Osteoblast (primary cell): ENCODE data around the gene MMP24. TPM values are rescaled to one million over a fixed set of nuclear protein-coding genes. Genes with fewer than 3 reads are reported as not detected.
"Not testable (repeated sequence)": the region's sequence is repeated elsewhere in the genome, so short reads cannot be mapped to it uniquely, and the experiment has no call there.

Source experiments
- DNase-seq: peaks from one replicate; pipeline ENCODE4 v3.0.0; 2011; ENCODE audit warnings: low spot score, mixed read lengths; ENCODE audit not compliant: insufficient read length; ENCODE audit errors: missing footprints
- H2AFZ ChIP-seq: 2 replicates; pipeline ENCODE4 v1.6.0; 2011; ENCODE audit warnings: mild to moderate bottlenecking, low read length
- H3K27ac ChIP-seq: 2 replicates; pipeline ENCODE4 v1.5.1; 2011; ENCODE audit warnings: mild to moderate bottlenecking, low read depth, low read length, moderate library complexity
- H3K27me3 ChIP-seq: 2 replicates; pipeline ENCODE4 v1.6.0; 2012; ENCODE audit warnings: mild to moderate bottlenecking, control low read depth, inconsistent platforms, low read length, moderate library complexity; ENCODE audit not compliant: insufficient read depth
- H3K36me3 ChIP-seq: 2 replicates; pipeline ENCODE4 v1.5.1; 2011; ENCODE audit warnings: mild to moderate bottlenecking, low read length, control low read depth, moderate library complexity; ENCODE audit not compliant: insufficient read depth
- H3K4me1 ChIP-seq: 2 replicates; pipeline ENCODE4 v1.5.1; 2011; ENCODE audit warnings: mild to moderate bottlenecking, low read length, control low read depth, moderate library complexity; ENCODE audit not compliant: insufficient read depth
- H3K4me2 ChIP-seq: 2 replicates; pipeline ENCODE4 v1.6.0; 2011; ENCODE audit warnings: mild to moderate bottlenecking, low read length; ENCODE audit not compliant: insufficient read depth
- H3K4me3 ChIP-seq: fragments of 200-600 bp; sonication (generic); 3 replicates; pipeline ENCODE4 v1.5.1; 2012; ENCODE audit warnings: mild to moderate bottlenecking, low read length, inconsistent platforms; ENCODE audit not compliant: insufficient read depth
- H3K79me2 ChIP-seq: 2 replicates; pipeline ENCODE4 v1.6.0; 2012; ENCODE audit warnings: mild to moderate bottlenecking, low read length, control low read depth, inconsistent platforms; ENCODE audit not compliant: insufficient read depth
- H3K9me3 ChIP-seq: 2 replicates; pipeline ENCODE4 v1.5.1; 2011; ENCODE audit warnings: low read depth, low read length, control low read depth
- H4K20me1 ChIP-seq: 2 replicates; pipeline ENCODE4 v1.6.0; 2012; ENCODE audit warnings: mild to moderate bottlenecking, low read length, control low read depth; ENCODE audit not compliant: insufficient read depth
- CTCF ChIP-seq: IDR thresholded peaks from 2 replicates; pipeline ENCODE4 v1.5.1; 2011; ENCODE audit warnings: mild to moderate bottlenecking, low read depth, low read length, moderate library complexity; ENCODE audit errors: extremely low read depth
- total RNA-seq: library from RNA; depleted of rRNA; stranded (reverse); fragments of >200 nt; gene quantifications from 2 replicates; pipeline ENCODE4 v1.2.3, GENCODE V29; 2012

MMP24 gene
- 0.88 and 1.1 TPM in 2 replicates for total RNA-seq

GRCh38 chr20:35226126-35226883 lies at the start of gene MMP24:
Gene MMP24 (plus strand): TSS chr20:35226690. CDS start chr20:35226739, 49 bp downstream.
- H4K20me1 ChIP-seq = peaks cover 13% of the 10 kb centered on the region
- H3K36me3 ChIP-seq = no peaks in the 10 kb centered on the region
- peak; percentile 89 for DNase-seq
- no peaks in the 10 kb centered on the region for H3K9me3 ChIP-seq
- H3K27me3 ChIP-seq = peaks cover 20% of the 10 kb centered on the region
- TF ChIP-seq CTCF = no peak
- H2AFZ ChIP-seq = no peak within 1 kb of the TSS
- peaks cover 2% of the 10 kb centered on the region for H3K4me1 ChIP-seq
- H3K27ac ChIP-seq = no peak within 1 kb of the TSS
- H3K79me2 ChIP-seq = no peaks in the 10 kb centered on the region
- peak within 1 kb of the TSS; percentile 78 for H3K4me2 ChIP-seq
- H3K4me3 ChIP-seq = peak within 1 kb of the TSS; percentile 59

GRCh38 chr20:35179292-35180212 lies 46.9 kb upstream of the MMP24 start:
- no peaks in the 10 kb centered on the region for H3K27me3 ChIP-seq
- TF ChIP-seq CTCF = no peak

GRCh38 chr20:35180266-35180665 lies 46.2 kb upstream of the MMP24 start:
- Histone ChIP-seq H2AFZ (no peak overlapping the region), H3K79me2 (no peaks in the 10 kb centered on the region), H3K4me3 (no peak overlapping the region), H3K36me3 (peaks cover 8% of the 10 kb centered on the region), H3K27ac (no peak overlapping the region), H3K4me1 (no peaks in the 10 kb centered on the region), H4K20me1 (no peaks in the 10 kb centered on the region), H3K9me3 (no peaks in the 10 kb centered on the region), H3K4me2 (no peak overlapping the region), H3K27me3 (no peaks in the 10 kb centered on the region)
- TF ChIP-seq CTCF = no peak
- DNase-seq = peak; percentile 54

More at GRCh38 chr20:35179292-35180212, 46.9 kb upstream of the MMP24 start:
- peak; percentile 18 for DNase-seq
- Histone ChIP-seq H2AFZ (no peak overlapping the region), H4K20me1 (no peaks in the 10 kb centered on the region), H3K4me1 (no peaks in the 10 kb centered on the region), H3K27ac (no peak overlapping the region), H3K4me3 (no peak overlapping the region), H3K79me2 (no peaks in the 10 kb centered on the region), H3K4me2 (no peak overlapping the region), H3K9me3 (no peaks in the 10 kb centered on the region), H3K36me3 (peaks cover 8% of the 10 kb centered on the region)

- H3K4me3 ChIP-seq = no peak overlapping the region
- peak; percentile 30 for DNase-seq
- H2AFZ ChIP-seq = no peak overlapping the region
- no peak overlapping the region for H3K27ac ChIP-seq
- no peak for TF ChIP-seq CTCF
- no peak overlapping the region for H3K4me2 ChIP-seq
- no peaks in the 10 kb centered on the region for H4K20me1 ChIP-seq
- H3K79me2 ChIP-seq = no peaks in the 10 kb centered on the region
- H3K36me3 ChIP-seq = peaks cover 2% of the 10 kb centered on the region
- H3K4me1 ChIP-seq = no peaks in the 10 kb centered on the region
- H3K9me3 ChIP-seq = no peaks in the 10 kb centered on the region
- H3K27me3 ChIP-seq = no peaks in the 10 kb centered on the region
Observed at GRCh38 chr20:35181731-35182130, 44.8 kb upstream of the MMP24 start.

GRCh38 chr20:35186691-35187289 lies 39.7 kb upstream of the MMP24 start:
- not testable (repeated sequence) for H3K79me2 ChIP-seq, DNase-seq

More at GRCh38 chr20:35186691-35187289, 39.7 kb upstream of the MMP24 start:
- H3K4me1 ChIP-seq, H3K36me3 ChIP-seq, H3K27me3 ChIP-seq, H3K27ac ChIP-seq, H3K4me3 ChIP-seq, H4K20me1 ChIP-seq, H3K4me2 ChIP-seq, H3K9me3 ChIP-seq, H2AFZ ChIP-seq: not testable (repeated sequence)
